ENCODE measurements around the gene SCO2.

SCO2 gene

GRCh38 chr22:50475652-50476002, 49.8 kb downstream of the SCO2 start:
- peak overlapping the region; percentile 86 for H3K9ac ChIP-seq (ENCODE audit: low read depth, low read length)
- peaks cover 30% of the 10 kb centered on the region for H3K4me1 ChIP-seq (ENCODE audit: control insufficient read depth, insufficient read depth, low read length)
- no peaks in the 10 kb centered on the region for H3K36me3 ChIP-seq (ENCODE audit: insufficient read depth, low read length)
- H3K27me3 ChIP-seq (ENCODE audit: control insufficient read depth, insufficient read depth, low read length), result peaks cover 11% of the 10 kb centered on the region
- H3K4me2 ChIP-seq (ENCODE audit: low read length), result peak overlapping the region; percentile 94
- no peaks in the 10 kb centered on the region for H3K9me3 ChIP-seq (replicated peaks; ENCODE audit: low read length)
- H3K4me3 ChIP-seq (ENCODE audit: low read length), result peak overlapping the region; percentile 87

- H3K4me1 ChIP-seq (ENCODE audit: control insufficient read depth, insufficient read depth, low read length), result peaks cover 36% of the 10 kb centered on the region
- peak within 1 kb of the TSS; percentile 87 for H3K4me3 ChIP-seq (ENCODE audit: low read length)
- no peaks in the 10 kb centered on the region for H3K36me3 ChIP-seq (ENCODE audit: insufficient read depth, low read length)
Observed at GRCh38 chr22:50474710-50475651, 50.4 kb downstream of the SCO2 start, which contains the start of gene SBF1. Gene SBF1, minus strand, starts transcription at chr22:50475035. Its CDS starts 195 bp downstream, at chr22:50474840.

GRCh38 chr22:50473855-50474671, 51.3 kb downstream of the SCO2 start:
- Histone ChIP-seq H3K4me2 (ENCODE audit: low read length) (peak overlapping the region; percentile 100), H3K9me3 (replicated peaks; ENCODE audit: low read length) (no peaks in the 10 kb centered on the region), H3K27me3 (ENCODE audit: control insufficient read depth, insufficient read depth, low read length) (no peaks in the 10 kb centered on the region), H3K4me3 (ENCODE audit: low read length) (peak overlapping the region; percentile 87), H3K4me1 (ENCODE audit: control insufficient read depth, insufficient read depth, low read length) (peaks cover 45% of the 10 kb centered on the region), H3K9ac (ENCODE audit: low read depth, low read length) (peak overlapping the region; percentile 86), H3K36me3 (ENCODE audit: insufficient read depth, low read length) (no peaks in the 10 kb centered on the region)

More at GRCh38 chr22:50474710-50475651, 50.4 kb downstream of the SCO2 start, which contains the start of gene SBF1:
- Histone ChIP-seq H3K9ac (ENCODE audit: low read depth, low read length) (peak within 1 kb of the TSS; percentile 86), H3K27me3 (ENCODE audit: control insufficient read depth, insufficient read depth, low read length) (peaks cover 4% of the 10 kb centered on the region), H3K9me3 (replicated peaks; ENCODE audit: low read length) (no peaks in the 10 kb centered on the region), H3K4me2 (ENCODE audit: low read length) (peak within 1 kb of the TSS; percentile 100)

Measured in skeletal muscle satellite cell (primary cell).